HEK293 (cell line): Measurements from ENCODE around the gene LONRF2.

Source experiments
- CTCF ChIA-PET: fragments of 350-600 bp; formaldehyde crosslinking; extraction: SDS; loops from one replicate; lab custom pipeline; 2021; ENCODE audit warnings: antibody characterized with exemption; lab: Yijun Ruan, JAX
- POLR2A ChIA-PET: fragments of 300-600 bp; formaldehyde crosslinking; extraction: SDS; loops from one replicate; lab custom pipeline; 2020; ENCODE audit warnings: antibody characterized with exemption, inconsistent platforms; lab: Yijun Ruan, JAX
- H3K27ac ChIP-seq: fragments of 200-500 bp; sonication (Bioruptor generic); 2 replicates; pipeline ENCODE4 v1.5.1; 2014; ENCODE audit warnings: low read depth, low read length, control low read depth, inconsistent platforms; ENCODE audit errors: extremely low read depth
- H3K36me3 ChIP-seq, 2 experiments: fragments of 200-500 bp in 1 of 2; sonication (Bioruptor generic) in 1 of 2; 1 replicate in 1 of 2; 2 replicates in 1 of 2; pipeline ENCODE4 v1.5.1; 2014 to 2017; ENCODE audit warnings: inconsistent platforms in 2 of 2, low read length in 2 of 2; ENCODE audit not compliant: control insufficient read depth in 2 of 2, insufficient read depth in 1 of 2
- H3K4me1 ChIP-seq: fragments of 200-500 bp; sonication (Bioruptor generic); 2 replicates; pipeline ENCODE4 v1.5.1; 2014; ENCODE audit warnings: mild to moderate bottlenecking, low read length, inconsistent platforms; ENCODE audit not compliant: control insufficient read depth, insufficient read depth
- H3K4me3 ChIP-seq: 2 replicates; pipeline ENCODE4 v1.5.1; 2011; ENCODE audit warnings: low read depth, mild to moderate bottlenecking, control low read depth, low read length, moderate library complexity
- H3K9me3 ChIP-seq: fragments of 200-500 bp; sonication (Bioruptor generic); 2 replicates; pipeline ENCODE4 v1.5.1; 2014; ENCODE audit warnings: low read depth, low read length, inconsistent platforms; ENCODE audit not compliant: control insufficient read depth, insufficient read depth
- BCL11A ChIP-seq: fragments of 450-650 bp; formaldehyde crosslinking; IDR thresholded peaks from 2 replicates; pipeline ENCODE4 v1.5.1; 2016; ENCODE audit warnings: low read depth, missing biosample characterization, missing genetic modification characterization
- EGR2 ChIP-seq: fragments of 450-650 bp; formaldehyde crosslinking; IDR thresholded peaks from 2 replicates; pipeline ENCODE4 v1.5.1; 2016; ENCODE audit warnings: low read depth, missing biosample characterization, missing genetic modification characterization
- HOXC10 ChIP-seq: sonication (generic); formaldehyde crosslinking; IDR thresholded peaks from 2 replicates; pipeline ENCODE4 v1.8.1; 2023; ENCODE audit warnings: mild to moderate bottlenecking, missing genetic modification reagents
- IKZF3 ChIP-seq: fragments of 450-650 bp; IDR thresholded peaks from 2 replicates; pipeline ENCODE4 v1.5.0; 2018; ENCODE audit warnings: missing biosample characterization, mild to moderate bottlenecking, missing genetic modification characterization, moderate library complexity
- OSR2 ChIP-seq: fragments of 450-650 bp; formaldehyde crosslinking; IDR thresholded peaks from 2 replicates; pipeline ENCODE4 v1.5.1; 2016; ENCODE audit warnings: missing biosample characterization, missing genetic modification characterization
- SP7 ChIP-seq: fragments of 450-650 bp; formaldehyde crosslinking; IDR thresholded peaks from 2 replicates; pipeline ENCODE4 v1.5.1; 2016; ENCODE audit warnings: missing biosample characterization, missing genetic modification characterization
- WT1 ChIP-seq: fragments of 450-650 bp; formaldehyde crosslinking; IDR thresholded peaks from 2 replicates; pipeline ENCODE4 v1.5.1; 2016; ENCODE audit warnings: missing biosample characterization, missing genetic modification characterization
- ZBTB20 ChIP-seq: fragments of 450-650 bp; formaldehyde crosslinking; IDR thresholded peaks from 2 replicates; pipeline ENCODE4 v1.5.1; 2016; ENCODE audit warnings: missing biosample characterization, missing genetic modification characterization
- ZFHX2 ChIP-seq: fragments of 450-650 bp; formaldehyde crosslinking; conservative IDR thresholded peaks from 2 replicates; pipeline ENCODE4 v1.5.1; 2016; ENCODE audit warnings: missing biosample characterization, missing genetic modification characterization
- ZIC2 ChIP-seq: fragments of 450-650 bp; formaldehyde crosslinking; IDR thresholded peaks from 2 replicates; pipeline ENCODE4 v1.5.1; 2016; ENCODE audit warnings: missing biosample characterization, missing genetic modification characterization
- ZNF138 ChIP-seq: fragments of 450-650 bp; formaldehyde crosslinking; IDR thresholded peaks from 2 replicates; pipeline ENCODE4 v1.5.1; 2016; ENCODE audit warnings: missing biosample characterization, missing genetic modification characterization, borderline replicate concordance
- ZNF221 ChIP-seq: fragments of 450-650 bp; formaldehyde crosslinking; IDR thresholded peaks from 2 replicates; pipeline ENCODE4 v1.5.1; 2017; ENCODE audit warnings: missing biosample characterization, missing genetic modification characterization, borderline replicate concordance
- ZNF24 ChIP-seq: fragments of 450-650 bp; formaldehyde crosslinking; IDR thresholded peaks from 2 replicates; pipeline ENCODE4 v1.5.1; 2016; ENCODE audit warnings: missing biosample characterization, missing genetic modification characterization
- ZNF302 ChIP-seq: fragments of 450-650 bp; formaldehyde crosslinking; IDR thresholded peaks from 2 replicates; pipeline ENCODE4 v1.5.1; 2016; ENCODE audit warnings: missing biosample characterization, missing genetic modification characterization, low read depth
- ZNF324 ChIP-seq: fragments of 450-650 bp; formaldehyde crosslinking; IDR thresholded peaks from 2 replicates; pipeline ENCODE4 v1.5.1; 2016; ENCODE audit warnings: missing biosample characterization, missing genetic modification characterization
- ZNF366 ChIP-seq: fragments of 450-650 bp; formaldehyde crosslinking; conservative IDR thresholded peaks from 2 replicates; pipeline ENCODE4 v1.5.1; 2016; ENCODE audit warnings: missing biosample characterization, missing genetic modification characterization
- ZNF629 ChIP-seq: fragments of 450-650 bp; formaldehyde crosslinking; IDR thresholded peaks from 2 replicates; pipeline ENCODE4 v1.5.1; 2017; ENCODE audit warnings: missing biosample characterization, missing genetic modification characterization
- ZNF660 ChIP-seq: fragments of 450-650 bp; IDR thresholded peaks from 2 replicates; pipeline ENCODE4 v1.5.1; 2018; ENCODE audit warnings: missing biosample characterization, mild to moderate bottlenecking, missing genetic modification characterization
- ZNF837 ChIP-seq: fragments of 450-650 bp; formaldehyde crosslinking; IDR thresholded peaks from 2 replicates; pipeline ENCODE4 v1.5.1; 2016; ENCODE audit warnings: missing biosample characterization, missing genetic modification characterization
- ZSCAN30 ChIP-seq: fragments of 450-650 bp; IDR thresholded peaks from 2 replicates; pipeline ENCODE4 v1.5.1; 2018; ENCODE audit warnings: missing biosample characterization, mild to moderate bottlenecking, missing genetic modification characterization, moderate library complexity
- TF ChIP-seq, protein P1 (sequence below): fragments of 450-650 bp; formaldehyde crosslinking; IDR thresholded peaks from 2 replicates; pipeline ENCODE4 v1.5.1; 2016; ENCODE audit warnings: missing biosample characterization, missing genetic modification characterization, borderline replicate concordance
- TF ChIP-seq, protein P2 (sequence below): fragments of 450-650 bp; formaldehyde crosslinking; IDR thresholded peaks from 2 replicates; pipeline ENCODE4 v1.5.1; 2016; ENCODE audit warnings: missing biosample characterization, missing genetic modification characterization
- TF ChIP-seq, protein P3 (sequence below): fragments of 450-650 bp; formaldehyde crosslinking; IDR thresholded peaks from 2 replicates; pipeline ENCODE4 v1.5.1; 2016; ENCODE audit warnings: missing biosample characterization, missing genetic modification characterization
- TF ChIP-seq, protein P4 (sequence below): fragments of 450-650 bp; IDR thresholded peaks from 2 replicates; pipeline ENCODE4 v1.5.1; 2018; ENCODE audit warnings: missing biosample characterization, mild to moderate bottlenecking, missing genetic modification characterization
- TF ChIP-seq, protein P5 (sequence below): fragments of 450-650 bp; formaldehyde crosslinking; IDR thresholded peaks from 2 replicates; pipeline ENCODE4 v1.5.1; 2017; ENCODE audit warnings: missing biosample characterization, mild to moderate bottlenecking, missing genetic modification characterization, moderate library complexity
- TF ChIP-seq, protein P6 (sequence below): fragments of 450-650 bp; formaldehyde crosslinking; IDR thresholded peaks from 2 replicates; pipeline ENCODE4 v1.5.1; 2017; ENCODE audit warnings: missing biosample characterization, missing genetic modification characterization

Gene LONRF2

DNA sequence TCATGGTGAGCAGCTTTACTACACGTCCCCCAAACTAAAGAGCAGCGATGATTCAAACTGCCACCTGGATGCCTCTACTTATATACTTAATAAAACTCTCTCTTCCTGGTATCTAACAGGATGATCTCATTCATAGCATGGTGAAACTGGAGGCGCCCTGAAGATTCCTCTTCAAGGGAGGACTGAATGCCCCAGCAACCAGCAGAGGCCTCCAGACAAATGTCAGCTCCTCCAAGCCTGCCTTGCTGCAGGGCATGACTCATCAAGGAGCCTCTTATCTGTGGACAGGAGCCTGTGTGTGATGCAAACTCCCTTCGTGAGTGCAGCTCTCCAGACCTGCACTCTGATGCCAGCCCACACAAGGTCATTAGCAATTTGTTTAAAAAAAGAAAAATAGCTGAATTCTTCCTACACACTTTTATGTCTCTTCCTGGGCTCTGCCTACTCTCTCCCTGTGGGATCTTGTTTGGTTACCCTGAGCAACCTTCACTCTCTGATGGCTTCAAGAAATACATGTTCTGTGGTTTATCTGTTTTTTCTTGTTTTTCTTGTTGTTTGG is 30.2 kb downstream of the LONRF2 start:
- ChIA-PET CTCF (interaction anchor here (0.6 to 5.6 kb wide), 9 partner anchors 9 to 287 kb away, joined by 3 to 48 read pairs (median 4); no protein-coding TSS in a partner anchor), POLR2A (interaction anchor here (0.7 to 2.4 kb wide), 5 partner anchors 9 to 31 kb away, joined by 3 to 12 read pairs (median 5); no protein-coding TSS in a partner anchor)
- peaks cover 6 to 67% of the 10 kb centered on the region in 2 experiments for H3K36me3 ChIP-seq
- H3K27ac ChIP-seq: peak overlapping the region; percentile 54
- peaks cover 16% of the 10 kb centered on the region for H3K4me1 ChIP-seq
- no peaks in the 10 kb centered on the region for H3K9me3 ChIP-seq
- H3K4me3 ChIP-seq: no peak overlapping the region
- TF ChIP-seq ZBTB20 (tag by site-specific recombination) (peak; percentile 82), ZNF221 (tag by site-specific recombination) (no peak), EGR2 (tag by site-specific recombination) (peak; percentile 84), ZNF24 (tag by site-specific recombination) (no peak), ZSCAN30 (tag by site-specific recombination) (peak; percentile 83; the same call in 1 of the 2 replicates), OSR2 (tag by site-specific recombination) (0 out of 2 replicates have a peak, but pooled peaks have one; percentile 23), ZNF366 (tag by site-specific recombination) (peak; percentile 47), ZIC2 (tag by site-specific recombination) (no peak), HOXC10 (CRISPR knock-in tag) (no peak), ZNF302 (tag by site-specific recombination) (no peak), BCL11A (tag by site-specific recombination) (no peak), ZNF660 (tag by site-specific recombination) (0 out of 2 replicates have a peak, but pooled peaks have one; percentile 66), SP7 (peak; percentile 40; the same call in 1 of the 2 replicates), ZNF324 (tag by site-specific recombination) (0 out of 2 replicates have a peak, but pooled peaks have one; percentile 69), WT1 (tag by site-specific recombination) (0 out of 2 replicates have a peak, but pooled peaks have one; percentile 17), ZNF629 (peak; percentile 62), ZNF138 (tag by site-specific recombination) (no peak), IKZF3 (tag by site-specific recombination) (peak; percentile 38; the same call in 1 of the 2 replicates), ZNF837 (tag by site-specific recombination) (no peak), ZFHX2 (tag by site-specific recombination) (peak; percentile 90)
- TF ChIP-seq, protein P1, sequence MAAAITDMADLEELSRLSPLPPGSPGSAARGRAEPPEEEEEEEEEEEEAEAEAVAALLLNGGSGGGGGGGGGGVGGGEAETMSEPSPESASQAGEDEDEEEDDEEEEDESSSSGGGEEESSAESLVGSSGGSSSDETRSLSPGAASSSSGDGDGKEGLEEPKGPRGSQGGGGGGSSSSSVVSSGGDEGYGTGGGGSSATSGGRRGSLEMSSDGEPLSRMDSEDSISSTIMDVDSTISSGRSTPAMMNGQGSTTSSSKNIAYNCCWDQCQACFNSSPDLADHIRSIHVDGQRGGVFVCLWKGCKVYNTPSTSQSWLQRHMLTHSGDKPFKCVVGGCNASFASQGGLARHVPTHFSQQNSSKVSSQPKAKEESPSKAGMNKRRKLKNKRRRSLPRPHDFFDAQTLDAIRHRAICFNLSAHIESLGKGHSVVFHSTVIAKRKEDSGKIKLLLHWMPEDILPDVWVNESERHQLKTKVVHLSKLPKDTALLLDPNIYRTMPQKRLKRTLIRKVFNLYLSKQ (tag by site-specific recombination): no peak
- TF ChIP-seq, protein P2, sequence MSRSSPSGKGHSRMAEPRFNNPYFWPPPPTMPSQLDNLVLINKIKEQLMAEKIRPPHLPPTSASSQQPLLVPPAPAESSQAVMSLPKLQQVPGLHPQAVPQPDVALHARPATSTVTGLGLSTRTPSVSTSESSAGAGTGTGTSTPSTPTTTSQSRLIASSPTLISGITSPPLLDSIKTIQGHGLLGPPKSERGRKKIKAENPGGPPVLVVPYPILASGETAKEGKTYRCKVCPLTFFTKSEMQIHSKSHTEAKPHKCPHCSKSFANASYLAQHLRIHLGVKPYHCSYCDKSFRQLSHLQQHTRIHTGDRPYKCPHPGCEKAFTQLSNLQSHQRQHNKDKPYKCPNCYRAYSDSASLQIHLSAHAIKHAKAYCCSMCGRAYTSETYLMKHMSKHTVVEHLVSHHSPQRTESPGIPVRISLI: peak; percentile 50; the same call in 1 of the 2 replicates
- TF ChIP-seq, protein P3, sequence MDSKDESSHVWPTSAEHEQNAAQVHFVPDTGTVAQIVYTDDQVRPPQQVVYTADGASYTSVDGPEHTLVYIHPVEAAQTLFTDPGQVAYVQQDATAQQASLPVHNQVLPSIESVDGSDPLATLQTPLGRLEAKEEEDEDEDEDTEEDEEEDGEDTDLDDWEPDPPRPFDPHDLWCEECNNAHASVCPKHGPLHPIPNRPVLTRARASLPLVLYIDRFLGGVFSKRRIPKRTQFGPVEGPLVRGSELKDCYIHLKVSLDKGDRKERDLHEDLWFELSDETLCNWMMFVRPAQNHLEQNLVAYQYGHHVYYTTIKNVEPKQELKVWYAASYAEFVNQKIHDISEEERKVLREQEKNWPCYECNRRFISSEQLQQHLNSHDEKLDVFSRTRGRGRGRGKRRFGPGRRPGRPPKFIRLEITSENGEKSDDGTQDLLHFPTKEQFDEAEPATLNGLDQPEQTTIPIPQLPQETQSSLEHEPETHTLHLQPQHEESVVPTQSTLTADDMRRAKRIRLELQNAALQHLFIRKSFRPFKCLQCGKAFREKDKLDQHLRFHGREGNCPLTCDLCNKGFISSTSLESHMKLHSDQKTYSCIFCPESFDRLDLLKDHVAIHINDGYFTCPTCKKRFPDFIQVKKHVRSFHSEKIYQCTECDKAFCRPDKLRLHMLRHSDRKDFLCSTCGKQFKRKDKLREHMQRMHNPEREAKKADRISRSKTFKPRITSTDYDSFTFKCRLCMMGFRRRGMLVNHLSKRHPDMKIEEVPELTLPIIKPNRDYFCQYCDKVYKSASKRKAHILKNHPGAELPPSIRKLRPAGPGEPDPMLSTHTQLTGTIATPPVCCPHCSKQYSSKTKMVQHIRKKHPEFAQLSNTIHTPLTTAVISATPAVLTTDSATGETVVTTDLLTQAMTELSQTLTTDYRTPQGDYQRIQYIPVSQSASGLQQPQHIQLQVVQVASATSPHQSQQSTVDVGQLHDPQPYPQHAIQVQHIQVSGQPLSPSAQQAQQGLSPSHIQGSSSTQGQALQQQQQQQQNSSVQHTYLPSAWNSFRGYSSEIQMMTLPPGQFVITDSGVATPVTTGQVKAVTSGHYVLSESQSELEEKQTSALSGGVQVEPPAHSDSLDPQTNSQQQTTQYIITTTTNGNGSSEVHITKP: 0 out of 2 replicates have a peak, but pooled peaks have one; percentile 16
- TF ChIP-seq, protein P4, sequence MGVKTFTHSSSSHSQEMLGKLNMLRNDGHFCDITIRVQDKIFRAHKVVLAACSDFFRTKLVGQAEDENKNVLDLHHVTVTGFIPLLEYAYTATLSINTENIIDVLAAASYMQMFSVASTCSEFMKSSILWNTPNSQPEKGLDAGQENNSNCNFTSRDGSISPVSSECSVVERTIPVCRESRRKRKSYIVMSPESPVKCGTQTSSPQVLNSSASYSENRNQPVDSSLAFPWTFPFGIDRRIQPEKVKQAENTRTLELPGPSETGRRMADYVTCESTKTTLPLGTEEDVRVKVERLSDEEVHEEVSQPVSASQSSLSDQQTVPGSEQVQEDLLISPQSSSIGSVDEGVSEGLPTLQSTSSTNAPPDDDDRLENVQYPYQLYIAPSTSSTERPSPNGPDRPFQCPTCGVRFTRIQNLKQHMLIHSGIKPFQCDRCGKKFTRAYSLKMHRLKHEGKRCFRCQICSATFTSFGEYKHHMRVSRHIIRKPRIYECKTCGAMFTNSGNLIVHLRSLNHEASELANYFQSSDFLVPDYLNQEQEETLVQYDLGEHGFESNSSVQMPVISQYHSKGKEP: no peak
- TF ChIP-seq, protein P5, sequence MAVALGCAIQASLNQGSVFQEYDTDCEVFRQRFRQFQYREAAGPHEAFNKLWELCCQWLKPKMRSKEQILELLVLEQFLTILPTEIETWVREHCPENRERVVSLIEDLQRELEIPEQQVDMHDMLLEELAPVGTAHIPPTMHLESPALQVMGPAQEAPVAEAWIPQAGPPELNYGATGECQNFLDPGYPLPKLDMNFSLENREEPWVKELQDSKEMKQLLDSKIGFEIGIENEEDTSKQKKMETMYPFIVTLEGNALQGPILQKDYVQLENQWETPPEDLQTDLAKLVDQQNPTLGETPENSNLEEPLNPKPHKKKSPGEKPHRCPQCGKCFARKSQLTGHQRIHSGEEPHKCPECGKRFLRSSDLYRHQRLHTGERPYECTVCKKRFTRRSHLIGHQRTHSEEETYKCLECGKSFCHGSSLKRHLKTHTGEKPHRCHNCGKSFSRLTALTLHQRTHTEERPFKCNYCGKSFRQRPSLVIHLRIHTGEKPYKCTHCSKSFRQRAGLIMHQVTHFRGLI (tag by site-specific recombination): 0 out of 2 replicates have a peak, but pooled peaks have one; percentile 18
- TF ChIP-seq, protein P6, sequence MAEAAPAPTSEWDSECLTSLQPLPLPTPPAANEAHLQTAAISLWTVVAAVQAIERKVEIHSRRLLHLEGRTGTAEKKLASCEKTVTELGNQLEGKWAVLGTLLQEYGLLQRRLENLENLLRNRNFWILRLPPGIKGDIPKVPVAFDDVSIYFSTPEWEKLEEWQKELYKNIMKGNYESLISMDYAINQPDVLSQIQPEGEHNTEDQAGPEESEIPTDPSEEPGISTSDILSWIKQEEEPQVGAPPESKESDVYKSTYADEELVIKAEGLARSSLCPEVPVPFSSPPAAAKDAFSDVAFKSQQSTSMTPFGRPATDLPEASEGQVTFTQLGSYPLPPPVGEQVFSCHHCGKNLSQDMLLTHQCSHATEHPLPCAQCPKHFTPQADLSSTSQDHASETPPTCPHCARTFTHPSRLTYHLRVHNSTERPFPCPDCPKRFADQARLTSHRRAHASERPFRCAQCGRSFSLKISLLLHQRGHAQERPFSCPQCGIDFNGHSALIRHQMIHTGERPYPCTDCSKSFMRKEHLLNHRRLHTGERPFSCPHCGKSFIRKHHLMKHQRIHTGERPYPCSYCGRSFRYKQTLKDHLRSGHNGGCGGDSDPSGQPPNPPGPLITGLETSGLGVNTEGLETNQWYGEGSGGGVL (tag by site-specific recombination): no peak
